Neural cell (in vitro differentiated cells): ENCODE data around the gene EXOC6B. TPM values are rescaled to one million over a fixed set of nuclear protein-coding genes. Genes with fewer than 3 reads are reported as not detected.
A peak's percentile ranks its signal among the peaks of the same experiment; 100 is the strongest.

ENCODE experiments used
- H2AFZ ChIP-seq: fragments of 200-600, 300-800 bp; sonication (generic), shearing (Covaris generic); 2 replicates; pipeline ENCODE4 v1.6.0; 2014; ENCODE audit warnings: low read depth, mild to moderate bottlenecking, antibody characterized with exemption, low read length, moderate library complexity
- H3F3A ChIP-seq: fragments of 200-600 bp; shearing (Covaris generic); 2 replicates; pipeline ENCODE4 v1.6.1; 2016; ENCODE audit warnings: mild to moderate bottlenecking, moderate library complexity, mixed read lengths, antibody characterized with exemption, low read length; ENCODE audit not compliant: insufficient read depth, poor library complexity, severe bottlenecking
- H3K27ac ChIP-seq: fragments of 200-600, 300-800 bp; sonication (generic), shearing (Covaris generic); 2 replicates; pipeline ENCODE4 v1.5.1; 2014; ENCODE audit warnings: mild to moderate bottlenecking, low read length, moderate library complexity
- H3K27me3 ChIP-seq: fragments of 300-800, 200-600 bp; sonication (generic), shearing (Covaris generic); 2 replicates; pipeline ENCODE4 v1.6.0; 2014; ENCODE audit warnings: mild to moderate bottlenecking, low read depth, low read length, moderate library complexity; ENCODE audit not compliant: insufficient read depth
- H3K36me3 ChIP-seq: fragments of 300-800, 200-600 bp; sonication (generic), shearing (Covaris generic); 2 replicates; pipeline ENCODE4 v1.5.1; 2014; ENCODE audit warnings: mild to moderate bottlenecking, antibody characterized with exemption, low read length, moderate library complexity; ENCODE audit not compliant: insufficient read depth
- H3K4me2 ChIP-seq: fragments of 300-800, 200-600 bp; sonication (generic), shearing (Covaris generic); 2 replicates; pipeline ENCODE4 v1.6.0; 2014; ENCODE audit warnings: mild to moderate bottlenecking, low read length
- H3K4me3 ChIP-seq: fragments of 300-800, 200-600 bp; sonication (generic), shearing (Covaris generic); 2 replicates; pipeline ENCODE4 v1.5.1; 2014; ENCODE audit warnings: mild to moderate bottlenecking, low read length, moderate library complexity
- H3K79me2 ChIP-seq: fragments of 200-600 bp; shearing (Covaris generic); replicated peaks from 2 replicates; pipeline ENCODE4 v1.6.0; 2014; ENCODE audit warnings: mild to moderate bottlenecking, low read length, moderate library complexity; ENCODE audit not compliant: insufficient read depth
- H3K9ac ChIP-seq: fragments of 300-800, 200-600 bp; sonication (generic), shearing (Covaris generic); 2 replicates; pipeline ENCODE4 v1.6.1; 2016; ENCODE audit warnings: mild to moderate bottlenecking, low read length, mixed read lengths
- H3K9me2 ChIP-seq: fragments of 200-600 bp; shearing (Covaris generic); 2 replicates; pipeline ENCODE4 v1.6.1; 2016; ENCODE audit warnings: mild to moderate bottlenecking, low read length, mixed read lengths; ENCODE audit not compliant: insufficient read depth
- H3K9me3 ChIP-seq: fragments of 200-600, 300-800 bp; sonication (generic), shearing (Covaris generic); 2 replicates; pipeline ENCODE4 v1.6.1; 2016; ENCODE audit warnings: mild to moderate bottlenecking, mixed run types, low read length, moderate library complexity, mixed read lengths
- H4K20me1 ChIP-seq: fragments of 200-600 bp; shearing (Covaris generic); 2 replicates; pipeline ENCODE4 v1.6.1; 2016; ENCODE audit warnings: mild to moderate bottlenecking, mixed run types; ENCODE audit not compliant: insufficient read depth
- CTCF ChIP-seq: fragments of 450-650 bp; IDR thresholded peaks from 2 replicates; pipeline ENCODE4 v1.5.1; 2014; ENCODE audit warnings: antibody characterized with exemption, mild to moderate bottlenecking, moderate library complexity; ENCODE audit not compliant: poor library complexity, severe bottlenecking
- EP300 ChIP-seq: fragments of 450-650 bp; conservative IDR thresholded peaks from 2 replicates; pipeline ENCODE4 v1.6.1; 2014; ENCODE audit warnings: antibody characterized with exemption, mild to moderate bottlenecking, moderate library complexity; ENCODE audit not compliant: poor library complexity, severe bottlenecking
- EZH2 ChIP-seq: fragments of 200-600, 300-800 bp; shearing (Covaris generic), sonication (generic); IDR thresholded peaks from 2 replicates; pipeline ENCODE4 v1.6.1; 2014; ENCODE audit warnings: antibody characterized with exemption, low read length, borderline replicate concordance, mild to moderate bottlenecking; ENCODE audit not compliant: insufficient read depth, poor library complexity, severe bottlenecking
- MXI1 ChIP-seq: fragments of 450-650 bp; conservative IDR thresholded peaks from 2 replicates; pipeline ENCODE4 v1.6.1; 2014; ENCODE audit warnings: antibody characterized with exemption, mild to moderate bottlenecking; ENCODE audit not compliant: poor library complexity, severe bottlenecking
- POLR2AphosphoS5 ChIP-seq: IDR thresholded peaks from 2 replicates; pipeline ENCODE4 v1.6.1; 2012
- RAD21 ChIP-seq: fragments of 450-650 bp; conservative IDR thresholded peaks from 2 replicates; pipeline ENCODE4 v1.6.1; 2014; ENCODE audit warnings: antibody characterized with exemption, mild to moderate bottlenecking, moderate library complexity
- SMC3 ChIP-seq: fragments of 450-650 bp; conservative IDR thresholded peaks from 2 replicates; pipeline ENCODE4 v1.6.1; 2014; ENCODE audit warnings: antibody characterized with exemption, mild to moderate bottlenecking, moderate library complexity; ENCODE audit not compliant: poor library complexity
- TAF1 ChIP-seq: IDR thresholded peaks from 2 replicates; pipeline ENCODE4 v1.6.1; 2012; ENCODE audit warnings: low read depth
- polyA plus RNA-seq: library from polyadenylated mRNA; depleted of rRNA; stranded (reverse); fragments of >200 nt; gene quantifications from 2 replicates; pipeline ENCODE4 v1.2.3, GENCODE V29; 2014
- TF ChIP-seq, protein P1 (sequence below): IDR thresholded peaks from 2 replicates; pipeline ENCODE4 v1.6.1; 2012; ENCODE audit warnings: borderline replicate concordance

Gene EXOC6B
- polyA plus RNA-seq, 1 donor from 2014 or later: 23.4 TPM

DNA sequence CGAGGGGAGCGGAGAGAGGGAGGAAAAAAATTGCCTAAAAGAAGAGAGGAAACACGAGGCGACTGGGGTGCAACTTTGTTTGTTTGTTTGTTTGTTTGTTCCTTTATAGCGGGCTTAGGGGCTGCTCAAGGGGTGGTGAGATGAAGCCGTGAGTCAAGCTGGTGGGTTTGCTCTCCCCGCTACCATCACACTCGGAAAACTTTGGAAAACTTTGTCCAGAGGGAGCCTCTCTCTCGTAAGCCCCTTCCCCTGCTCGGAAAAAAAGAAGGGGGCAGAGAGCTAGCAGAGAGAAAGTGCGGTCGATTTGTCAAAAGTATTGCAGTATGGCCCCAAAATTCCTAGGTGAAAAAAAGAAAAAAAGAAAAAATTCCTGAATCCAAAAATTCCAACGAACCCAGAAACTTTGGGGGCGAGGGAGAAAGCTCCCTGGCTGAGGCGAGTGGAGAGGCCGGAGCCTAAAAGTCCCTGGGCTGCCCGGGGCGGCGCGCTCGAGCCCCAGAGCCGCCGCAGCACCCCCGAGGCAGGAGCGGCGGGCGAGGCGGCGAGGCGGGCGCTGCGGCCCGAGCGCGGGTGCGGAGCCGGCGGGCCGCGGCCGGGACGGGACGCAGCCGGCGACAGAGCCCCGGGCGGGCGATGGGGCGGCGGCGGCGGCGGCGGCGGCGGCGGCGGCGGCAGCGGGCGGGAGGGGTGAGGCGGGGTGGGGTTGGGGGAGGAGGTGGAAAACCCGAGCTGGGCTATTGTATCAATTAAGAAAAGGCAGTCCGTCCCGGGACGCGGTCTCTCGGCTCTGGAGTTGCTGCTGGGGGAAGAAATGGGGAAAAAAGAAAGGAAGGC, 677.6 kb downstream of the EXOC6B start:
- H2AFZ ChIP-seq: no peak overlapping the region
- no peak overlapping the region for H3K27ac ChIP-seq
- peak overlapping the region; percentile 66 for H3K4me3 ChIP-seq
- H4K20me1 ChIP-seq: no peaks in the 10 kb centered on the region
- no peaks in the 10 kb centered on the region for H3K36me3 ChIP-seq
- H3K27me3 ChIP-seq: peaks cover 78% of the 10 kb centered on the region
- H3K9ac ChIP-seq: no peak overlapping the region
- no peaks in the 10 kb centered on the region for H3F3A ChIP-seq
- TF ChIP-seq CTCF (no peak), SMC3 (no peak), MXI1 (no peak), EZH2 (peak; percentile 87), RAD21 (no peak)
- no peaks in the 10 kb centered on the region for H3K79me2 ChIP-seq
- H3K4me2 ChIP-seq: no peak overlapping the region
- H3K9me2 ChIP-seq: no peaks in the 10 kb centered on the region
- H3K9me3 ChIP-seq: no peaks in the 10 kb centered on the region

DNA sequence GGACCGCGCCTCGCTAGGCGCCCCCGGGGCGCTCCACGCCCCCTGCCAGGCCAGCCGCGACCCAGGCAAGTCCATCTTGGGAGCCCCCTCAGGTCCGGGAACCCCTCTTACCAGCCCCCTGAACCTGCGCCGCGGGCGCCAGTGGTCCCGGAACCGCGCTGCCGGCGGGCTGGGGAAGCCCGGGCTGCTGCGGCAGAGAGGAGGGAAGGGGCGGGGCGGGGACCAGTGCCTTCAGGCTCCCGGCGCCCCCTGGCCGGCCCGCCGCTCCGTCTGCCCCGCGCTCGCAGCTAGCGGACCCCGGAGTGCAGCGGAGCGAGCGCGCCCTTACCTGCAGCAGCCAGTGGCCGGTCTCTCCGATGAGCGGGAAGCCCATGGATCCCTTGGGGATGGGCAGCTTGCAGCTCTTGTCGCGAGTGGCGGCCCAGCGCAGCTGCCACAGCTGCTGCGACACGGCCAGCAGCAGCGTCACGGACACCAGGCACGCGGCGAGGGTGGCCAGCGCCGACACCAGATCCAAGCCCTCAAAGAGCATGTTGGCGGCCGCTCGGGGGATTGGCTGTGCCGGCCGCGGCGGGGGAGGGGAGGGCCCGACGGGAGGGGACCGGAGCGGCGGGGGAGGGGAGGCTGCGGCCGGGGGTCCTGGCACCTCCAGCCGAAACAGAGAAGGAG, 678.4 kb downstream of the EXOC6B start, which contains the start of gene CYP26B1:
CYP26B1 (minus strand) TSS at position 560 of the 669 bp plus-strand sequence; CDS start at position 532, 28 bp downstream.
- Histone ChIP-seq H2AFZ (no peak within 1 kb of the TSS), H3K36me3 (no peaks in the 10 kb centered on the region), H4K20me1 (no peaks in the 10 kb centered on the region), H3K27me3 (peaks cover 86% of the 10 kb centered on the region), H3K4me3 (peak within 1 kb of the TSS; percentile 66), H3K9ac (no peak within 1 kb of the TSS), H3K9me2 (no peaks in the 10 kb centered on the region), H3K4me2 (peak within 1 kb of the TSS; percentile 1), H3F3A (no peaks in the 10 kb centered on the region), H3K27ac (no peak within 1 kb of the TSS), H3K79me2 (no peaks in the 10 kb centered on the region), H3K9me3 (no peaks in the 10 kb centered on the region)
- no peak for TF ChIP-seq SMC3
- peak; percentile 3 for TF ChIP-seq POLR2AphosphoS5
- peak; percentile 56 for TF ChIP-seq EZH2

DNA sequence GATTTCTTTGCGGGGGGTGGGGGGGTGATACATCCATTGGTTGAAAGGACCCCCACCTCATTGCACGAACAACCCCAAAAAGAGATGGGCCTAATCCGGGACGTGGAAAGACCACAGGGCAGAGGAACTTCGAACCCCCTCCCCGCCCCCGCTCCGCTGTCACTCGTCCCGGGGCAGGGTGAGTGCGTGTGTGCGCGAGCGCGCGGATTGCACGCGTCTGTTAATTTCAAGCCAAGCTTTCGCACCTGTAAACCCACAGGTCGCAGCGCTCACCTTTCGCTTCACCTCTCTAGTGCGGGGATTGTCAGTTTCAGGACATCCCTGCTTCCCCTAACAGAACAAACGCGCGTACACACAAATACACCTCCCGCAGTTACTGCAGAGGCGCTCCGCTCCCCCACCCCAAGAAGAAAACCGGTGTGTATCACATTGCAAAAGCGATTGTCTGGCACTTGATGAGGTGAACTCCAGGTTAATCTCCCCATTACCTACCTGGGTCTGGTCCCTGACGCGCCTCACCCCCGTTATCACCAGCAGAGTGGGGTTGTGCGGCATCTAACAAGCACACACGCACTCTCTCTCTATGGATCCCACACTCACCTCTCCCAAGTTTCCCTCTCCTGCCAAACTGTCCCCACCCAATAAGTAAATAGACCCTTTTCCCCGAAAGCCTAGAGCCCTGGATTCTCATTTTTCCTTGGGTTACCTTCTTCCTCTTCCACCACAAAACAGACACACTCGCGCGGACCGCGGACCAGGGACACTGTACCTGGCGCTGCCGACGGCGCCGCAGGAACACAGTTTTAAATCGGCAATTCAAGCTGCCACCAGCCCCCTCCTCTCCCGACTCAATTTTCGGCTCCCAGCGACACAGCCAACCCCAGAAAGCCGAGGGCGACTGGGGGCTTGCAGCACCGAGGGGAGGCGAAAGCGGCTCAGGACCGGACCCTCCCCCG, 679.2 kb downstream of the EXOC6B start:
- peaks cover 94% of the 10 kb centered on the region for H3K27me3 ChIP-seq
- no peak overlapping the region for H3K9ac ChIP-seq
- TF ChIP-seq EZH2 (peak; percentile 54), RAD21 (no peak), CTCF (no peak), POLR2AphosphoS5 (peak; percentile 23), TAF1 (no peak), EP300 (no peak), SMC3 (no peak)
- TF ChIP-seq, protein P1, sequence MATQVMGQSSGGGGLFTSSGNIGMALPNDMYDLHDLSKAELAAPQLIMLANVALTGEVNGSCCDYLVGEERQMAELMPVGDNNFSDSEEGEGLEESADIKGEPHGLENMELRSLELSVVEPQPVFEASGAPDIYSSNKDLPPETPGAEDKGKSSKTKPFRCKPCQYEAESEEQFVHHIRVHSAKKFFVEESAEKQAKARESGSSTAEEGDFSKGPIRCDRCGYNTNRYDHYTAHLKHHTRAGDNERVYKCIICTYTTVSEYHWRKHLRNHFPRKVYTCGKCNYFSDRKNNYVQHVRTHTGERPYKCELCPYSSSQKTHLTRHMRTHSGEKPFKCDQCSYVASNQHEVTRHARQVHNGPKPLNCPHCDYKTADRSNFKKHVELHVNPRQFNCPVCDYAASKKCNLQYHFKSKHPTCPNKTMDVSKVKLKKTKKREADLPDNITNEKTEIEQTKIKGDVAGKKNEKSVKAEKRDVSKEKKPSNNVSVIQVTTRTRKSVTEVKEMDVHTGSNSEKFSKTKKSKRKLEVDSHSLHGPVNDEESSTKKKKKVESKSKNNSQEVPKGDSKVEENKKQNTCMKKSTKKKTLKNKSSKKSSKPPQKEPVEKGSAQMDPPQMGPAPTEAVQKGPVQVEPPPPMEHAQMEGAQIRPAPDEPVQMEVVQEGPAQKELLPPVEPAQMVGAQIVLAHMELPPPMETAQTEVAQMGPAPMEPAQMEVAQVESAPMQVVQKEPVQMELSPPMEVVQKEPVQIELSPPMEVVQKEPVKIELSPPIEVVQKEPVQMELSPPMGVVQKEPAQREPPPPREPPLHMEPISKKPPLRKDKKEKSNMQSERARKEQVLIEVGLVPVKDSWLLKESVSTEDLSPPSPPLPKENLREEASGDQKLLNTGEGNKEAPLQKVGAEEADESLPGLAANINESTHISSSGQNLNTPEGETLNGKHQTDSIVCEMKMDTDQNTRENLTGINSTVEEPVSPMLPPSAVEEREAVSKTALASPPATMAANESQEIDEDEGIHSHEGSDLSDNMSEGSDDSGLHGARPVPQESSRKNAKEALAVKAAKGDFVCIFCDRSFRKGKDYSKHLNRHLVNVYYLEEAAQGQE: no peak
- H3K36me3 ChIP-seq: no peaks in the 10 kb centered on the region
- H3F3A ChIP-seq: no peaks in the 10 kb centered on the region
- H3K9me2 ChIP-seq: no peaks in the 10 kb centered on the region
- no peaks in the 10 kb centered on the region for H4K20me1 ChIP-seq
- no peaks in the 10 kb centered on the region for H3K79me2 ChIP-seq
- peak overlapping the region; percentile 1 for H3K4me2 ChIP-seq
- peak overlapping the region; percentile 60 for H3K4me3 ChIP-seq
- H2AFZ ChIP-seq: no peak overlapping the region
- H3K9me3 ChIP-seq: no peaks in the 10 kb centered on the region
- no peak overlapping the region for H3K27ac ChIP-seq
